ENCODE measurements around the gene UAP1L1. TPM values are rescaled to one million over a fixed set of nuclear protein-coding genes. Genes with fewer than 3 reads are reported as not detected.

UAP1L1 gene
- polyA plus RNA-seq, 1 donor from 2014 or later: 0.21 TPM

- Histone ChIP-seq H3K9ac (ENCODE audit: low read length) (peak overlapping the region; percentile 87), H3K9me2 (ENCODE audit: insufficient read depth, low read length) (no peaks in the 10 kb centered on the region), H3K4me2 (ENCODE audit: low read length) (peak overlapping the region; percentile 79), H3K27me3 (ENCODE audit: insufficient read depth, low read depth, low read length) (no peaks in the 10 kb centered on the region), H3K27ac (ENCODE audit: low read length) (peak overlapping the region; percentile 85), H3K4me3 (ENCODE audit: low read length) (peak overlapping the region; percentile 95), H3K79me2 (replicated peaks; ENCODE audit: insufficient read depth, low read length) (peaks cover 19% of the 10 kb centered on the region), H3K36me3 (ENCODE audit: insufficient read depth, low read length) (no peaks in the 10 kb centered on the region), H3F3A (ENCODE audit: insufficient read depth, low read length, poor library complexity, severe bottlenecking) (no peaks in the 10 kb centered on the region), H2AFZ (ENCODE audit: low read depth, low read length) (peak overlapping the region; percentile 60), H3K9me3 (ENCODE audit: low read length) (no peaks in the 10 kb centered on the region), H4K20me1 (ENCODE audit: insufficient read depth) (no peaks in the 10 kb centered on the region)
- TF ChIP-seq SMC3 (conservative IDR thresholded peaks at IDR 0.05; ENCODE audit: poor library complexity) (no peak), POLR2AphosphoS5 (IDR thresholded peaks at IDR 0.05) (no peak), TAF1 (IDR thresholded peaks at IDR 0.05; ENCODE audit: low read depth) (no peak), CTCF (IDR thresholded peaks at IDR 0.05; ENCODE audit: poor library complexity, severe bottlenecking) (no peak), REST (IDR thresholded peaks at IDR 0.05; ENCODE audit: borderline replicate concordance) (no peak), MXI1 (conservative IDR thresholded peaks at IDR 0.05; ENCODE audit: poor library complexity, severe bottlenecking) (no peak), EP300 (conservative IDR thresholded peaks at IDR 0.05; ENCODE audit: poor library complexity, severe bottlenecking) (no peak), EZH2 (IDR thresholded peaks at IDR 0.05; ENCODE audit: borderline replicate concordance, insufficient read depth, low read length, poor library complexity, severe bottlenecking) (no peak), RAD21 (conservative IDR thresholded peaks at IDR 0.05) (no peak)
Measured at GRCh38 chr9:137128862-137129455, 51.6 kb downstream of the UAP1L1 start.

GRCh38 chr9:137129456-137130175 is 52.3 kb downstream of the UAP1L1 start:
- Histone ChIP-seq H3K4me3 (ENCODE audit: low read length) (peak overlapping the region; percentile 95), H3K9me3 (ENCODE audit: low read length) (no peaks in the 10 kb centered on the region), H2AFZ (ENCODE audit: low read depth, low read length) (peak overlapping the region; percentile 60), H3K9me2 (ENCODE audit: insufficient read depth, low read length) (no peaks in the 10 kb centered on the region), H3K27me3 (ENCODE audit: insufficient read depth, low read depth, low read length) (peaks cover 4% of the 10 kb centered on the region), H3K27ac (ENCODE audit: low read length) (peak overlapping the region; percentile 85), H3K4me2 (ENCODE audit: low read length) (no peak overlapping the region), H3K79me2 (replicated peaks; ENCODE audit: insufficient read depth, low read length) (peaks cover 19% of the 10 kb centered on the region), H4K20me1 (ENCODE audit: insufficient read depth) (no peaks in the 10 kb centered on the region), H3F3A (ENCODE audit: insufficient read depth, low read length, poor library complexity, severe bottlenecking) (no peaks in the 10 kb centered on the region), H3K36me3 (ENCODE audit: insufficient read depth, low read length) (no peaks in the 10 kb centered on the region), H3K9ac (ENCODE audit: low read length) (peak overlapping the region; percentile 87)
- TF ChIP-seq REST (IDR thresholded peaks at IDR 0.05; ENCODE audit: borderline replicate concordance) (peak; percentile 75), MXI1 (conservative IDR thresholded peaks at IDR 0.05; ENCODE audit: poor library complexity, severe bottlenecking) (peak; percentile 95), RAD21 (conservative IDR thresholded peaks at IDR 0.05) (no peak), EZH2 (IDR thresholded peaks at IDR 0.05; ENCODE audit: borderline replicate concordance, insufficient read depth, low read length, poor library complexity, severe bottlenecking) (no peak), POLR2AphosphoS5 (IDR thresholded peaks at IDR 0.05) (peak; percentile 93), EP300 (conservative IDR thresholded peaks at IDR 0.05; ENCODE audit: poor library complexity, severe bottlenecking) (peak; percentile 27), SMC3 (conservative IDR thresholded peaks at IDR 0.05; ENCODE audit: poor library complexity) (no peak), CTCF (IDR thresholded peaks at IDR 0.05; ENCODE audit: poor library complexity, severe bottlenecking) (peak; percentile 33), TAF1 (IDR thresholded peaks at IDR 0.05; ENCODE audit: low read depth) (no peak)

Data from neural cell (in vitro differentiated cells).